CD4-positive, alpha-beta T cell treated with Interleukin-15 for 4 hours (primary cell): ENCODE measurements around the gene VMP1.
A peak's percentile ranks its signal among the peaks of the same experiment; 100 is the strongest.

Experiments used
- DNase-seq: peaks from one replicate; pipeline ENCODE4 v3.0.0-alpha.2; 2020; ENCODE audit warnings: low spot score

VMP1 gene

GRCh38 chr17:59707149-59707970 lies at the start of gene VMP1, which contains the start of gene PTRH2:
Gene VMP1, plus strand, starts transcription at chr17:59707654. Its CDS starts 23,793 bp downstream, at chr17:59731447.
Gene PTRH2, minus strand, starts transcription at chr17:59707430. Its CDS starts 9,452 bp downstream, at chr17:59697978.
- DNase-seq: peak; percentile 91

GRCh38 chr17:59666235-59666634 lies 41.2 kb upstream of the VMP1 start:
- DNase-seq: no peak

GRCh38 chr17:59668816-59669215 lies 38.6 kb upstream of the VMP1 start:
- DNase-seq: no peak

GRCh38 chr17:59669411-59669810 lies 38.0 kb upstream of the VMP1 start:
- no peak for DNase-seq

GRCh38 chr17:59669944-59670343 lies 37.5 kb upstream of the VMP1 start:
- no peak for DNase-seq

- DNase-seq: no peak
Observed at GRCh38 chr17:59671386-59671785, 36.1 kb upstream of the VMP1 start.

GRCh38 chr17:59675231-59675630 lies 32.2 kb upstream of the VMP1 start:
- no peak for DNase-seq

- no peak for DNase-seq
Observed at GRCh38 chr17:59676716-59677115, 30.7 kb upstream of the VMP1 start.

- DNase-seq: no peak
Observed at GRCh38 chr17:59678918-59679317, 28.5 kb upstream of the VMP1 start.

GRCh38 chr17:59680314-59680713 lies 27.1 kb upstream of the VMP1 start:
- no peak for DNase-seq

GRCh38 chr17:59683283-59683682 lies 24.2 kb upstream of the VMP1 start:
- DNase-seq: no peak

GRCh38 chr17:59684967-59685366 lies 22.5 kb upstream of the VMP1 start:
- no peak for DNase-seq

- DNase-seq: no peak
Observed at GRCh38 chr17:59688008-59688407, 19.4 kb upstream of the VMP1 start.

- DNase-seq: no peak
Observed at GRCh38 chr17:59688496-59688895, 19.0 kb upstream of the VMP1 start.

GRCh38 chr17:59693582-59693981 lies 13.9 kb upstream of the VMP1 start:
- no peak for DNase-seq

GRCh38 chr17:59694344-59694743 lies 13.1 kb upstream of the VMP1 start:
- DNase-seq: no peak

GRCh38 chr17:59695945-59696681 lies 11.3 kb upstream of the VMP1 start:
- DNase-seq: no peak

- DNase-seq: no peak
Observed at GRCh38 chr17:59696682-59697277, 10.7 kb upstream of the VMP1 start.

GRCh38 chr17:59698143-59698542 lies 9.3 kb upstream of the VMP1 start:
- DNase-seq: no peak

- DNase-seq: no peak
Observed at GRCh38 chr17:59699218-59699617, 8.2 kb upstream of the VMP1 start.

GRCh38 chr17:59699786-59700185 lies 7.7 kb upstream of the VMP1 start:
- DNase-seq: no peak

GRCh38 chr17:59702304-59702703 lies 5.2 kb upstream of the VMP1 start:
- DNase-seq: no peak

GRCh38 chr17:59707971-59708430 lies 547 bp downstream of the VMP1 start:
- no peak for DNase-seq
